HepG2 (cell line): ENCODE results near the gene ELAVL2. TPM values are rescaled to one million over a fixed set of nuclear protein-coding genes. Genes with fewer than 3 reads are reported as not detected.

Experiments
- ATAC-seq: fragments of 200-7000 bp; cut with Tn5 transposase; 3 replicates; pipeline ENCODE4 v1.9.1; 2020; ENCODE audit warnings: mild to moderate bottlenecking, moderate library complexity
- BruUV-seq: library from RNA; stranded (reverse); fragments of 400-500 nt; replicated peaks from 2 replicates; lab custom pipeline; 2021; lab: Mats Ljungman, UMichigan
- CTCF ChIA-PET: fragments of 300-600 bp; formaldehyde crosslinking; extraction: SDS; loops from one replicate; lab custom pipeline; 2021; ENCODE audit warnings: low total read pairs, inconsistent platforms, low intra/inter-chr PET ratio; lab: Yijun Ruan, JAX
- POLR2A ChIA-PET: fragments of 350-600 bp; sonication (Branson Sonifier 250); formaldehyde crosslinking; loops from one replicate; lab custom pipeline; 2020; ENCODE audit warnings: antibody characterized with exemption, inconsistent platforms; lab: Yijun Ruan, JAX
- DNase-seq: peaks from one replicate; pipeline ENCODE4 v3.0.0-alpha.2; 2015; ENCODE audit warnings: low spot score
- FAIRE-seq: peaks from 3 replicates; lab custom pipeline; 2011; peaks lifted over from hg19 to GRCh38; lab: Jason Lieb, UNC
- H2AFZ ChIP-seq: one replicate; pipeline ENCODE4 v1.6.1; 2011; ENCODE audit warnings: low read length, inconsistent platforms
- H3K27ac ChIP-seq: fragments of 300-600 bp; 3 replicates; pipeline ENCODE4 v1.8.0; 2011; ENCODE audit warnings: mixed run types, mild to moderate bottlenecking, mixed read lengths, low read length, inconsistent platforms; ENCODE audit not compliant: insufficient read depth; ENCODE audit errors: extremely low read length
- H3K27me3 ChIP-seq, 2 experiments: fragments of 200-600 bp in 1 of 2; 2 replicates in 1 of 2; 3 replicates in 1 of 2; pipeline versions ENCODE4 v1.6.0 to v1.8.0; 2011; ENCODE audit warnings: low read length in 2 of 2, mild to moderate bottlenecking in 2 of 2, moderate library complexity in 2 of 2, inconsistent platforms in 1 of 2; ENCODE audit not compliant: insufficient read depth in 2 of 2, control insufficient read depth in 1 of 2
- H3K36me3 ChIP-seq, 2 experiments: fragments of 200-600 bp in 1 of 2; replicated peaks in 1 of 2; 2 replicates in 1 of 2; 3 replicates in 1 of 2; pipeline versions ENCODE4 v1.5.1 to v1.8.0; 2011; ENCODE audit warnings: low read length in 2 of 2, inconsistent platforms in 1 of 2; ENCODE audit not compliant: insufficient read depth in 2 of 2, control insufficient read depth in 1 of 2
- H3K4me1 ChIP-seq: 2 replicates; pipeline ENCODE4 v1.5.1; 2012; ENCODE audit warnings: low read length, inconsistent platforms; ENCODE audit not compliant: insufficient read depth
- H3K4me2 ChIP-seq: 2 replicates; pipeline ENCODE4 v1.6.0; 2011; ENCODE audit warnings: low read depth, low read length, inconsistent platforms
- H3K4me3 ChIP-seq, 3 experiments: fragments of 200-600 bp in 1 of 3; sonication (generic), shearing (Covaris generic) in 1 of 3; replicated peaks in 1 of 3; 2 replicates each; pipeline ENCODE4 v1.5.1; 2011 to 2016; ENCODE audit warnings: low read length in 3 of 3, inconsistent platforms in 2 of 3, low read depth in 2 of 3, mild to moderate bottlenecking in 2 of 3, control low read depth in 1 of 3, mixed read lengths in 1 of 3; ENCODE audit not compliant: insufficient read depth in 1 of 3
- H3K79me2 ChIP-seq: one replicate; pipeline ENCODE4 v1.6.1; 2011; ENCODE audit warnings: low read length, inconsistent platforms; ENCODE audit not compliant: insufficient read depth
- H3K9ac ChIP-seq: 2 replicates; pipeline ENCODE4 v1.6.0; 2011; ENCODE audit warnings: mild to moderate bottlenecking, low read depth, low read length, inconsistent platforms; ENCODE audit not compliant: insufficient read depth
- H3K9me3 ChIP-seq: 2 replicates; pipeline ENCODE4 v1.5.1; 2012; ENCODE audit warnings: mild to moderate bottlenecking, low read length
- H4K20me1 ChIP-seq: 2 replicates; pipeline ENCODE4 v1.6.0; 2011; ENCODE audit warnings: inconsistent platforms, mild to moderate bottlenecking, low read length, moderate library complexity; ENCODE audit not compliant: insufficient read depth
- ARID4A ChIP-seq: sonication (generic); formaldehyde crosslinking; IDR thresholded peaks from 2 replicates; pipeline ENCODE4 v1.5.0; 2020; ENCODE audit warnings: mild to moderate bottlenecking, missing genetic modification reagents, borderline replicate concordance
- PRDM15 ChIP-seq: sonication (generic); formaldehyde crosslinking; IDR thresholded peaks from 2 replicates; pipeline ENCODE4 v1.4.0; 2020; ENCODE audit warnings: missing genetic modification reagents
- ZNF557 ChIP-seq: sonication (generic); formaldehyde crosslinking; IDR thresholded peaks from 2 replicates; pipeline ENCODE4 v1.4.0; 2020; ENCODE audit warnings: missing genetic modification reagents
- WGBS: methylation state at CpG from one replicate; pipeline ENCODE4 v1.1.6; 2017; ENCODE audit warnings: low lambda C conversion rate; 5-methylcytosine and 5-hydroxymethylcytosine counted together
- in situ Hi-C: cut with HindIII; loops from 2 replicates; pipeline ENCODE4 v1.10.0; 2017; ENCODE audit warnings: low pct_unique_long_range_greater_than_20kb; ENCODE audit not compliant: extremely low pct_ligation_motif_present
- intact Hi-C: fragments of 100-400 bp; cut with micrococcal nuclease; formaldehyde crosslinking; loops from one replicate; pipeline ENCODE4 v1.10.0; 2022; ENCODE audit not compliant: unreplicated experiment
- polyA plus RNA-seq, 8 experiments: library from polyadenylated mRNA; depleted of rRNA in 3 of 8; stranded (reverse) in 7 of 8; unstranded in 1 of 8; fragments of >200 nt; fragmentation: Illumina TruSeq in 4 of 8; extraction: Trizol in 4 of 8; gene quantifications; 2 replicates each; pipeline versions ENCODE4 v1.2.1 to v1.2.3, GENCODE V29; 2011 to 2016; ENCODE audit warnings: low read depth in 4 of 8, missing spikeins in 1 of 8, mixed read lengths in 1 of 8; ENCODE audit not compliant: insufficient read depth in 1 of 8
- total RNA-seq, 5 experiments: library from RNA; depleted of rRNA; stranded (reverse); fragments of >200 nt; fragmentation: Illumina TruSeq; extraction: Trizol; gene quantifications; 2 replicates each; pipeline ENCODE4 v1.2.3, GENCODE V29; 2016; ENCODE audit warnings: low read depth in 1 of 5

ELAVL2 gene
- total and polyA plus RNA-seq, 2 of the 13 experiments (the other 11 are each of a cell fraction or from before 2014, with no cell fraction given) = not detected

GRCh38 chr9:23674016-23674585 lies 151.9 kb downstream of the ELAVL2 start (continued):
- no peak for TF ChIP-seq PRDM15 (CRISPR knock-in tag)

GRCh38 chr9:23672151-23672550 lies 153.9 kb downstream of the ELAVL2 start:
- Histone ChIP-seq H3K9ac (no peak overlapping the region), H3K9me3 (peaks cover 6% of the 10 kb centered on the region), H3K36me3 (no peaks in the 10 kb centered on the region), H3K79me2 (no peaks in the 10 kb centered on the region), H3K27me3 (no peaks in the 10 kb centered on the region), H3K4me1 (no peaks in the 10 kb centered on the region), H3K27ac (no peak overlapping the region), H2AFZ (no peak overlapping the region), H3K4me3 (no peak overlapping the region), H3K4me2 (no peak overlapping the region), H4K20me1 (no peaks in the 10 kb centered on the region)
- FAIRE-seq (no peak), DNase-seq (no peak), ATAC-seq (no peak)
- in situ Hi-C loops = no loop called here
- intact Hi-C loops = no loop called here
- ChIA-PET CTCF (no interaction called here), POLR2A (no interaction called here)
- BruUV-seq = no TSS peak
- 2% methylated on average over 6 of the region's 6 CpGs for WGBS
- TF ChIP-seq ZNF557 (CRISPR knock-in tag) = no peak
- TF ChIP-seq ARID4A (CRISPR knock-in tag) = no peak
